Body of pancreas (tissue), 4 donors: ENCODE results near the gene ATG101.

Experiments used
- POLR2A ChIP-seq, 3 donors: fragments of 450-650 bp; IDR thresholded peaks; one replicate each; pipeline ENCODE4 v1.6.1; 2016; ENCODE audit warnings: antibody characterized with exemption in 3 of 3, mild to moderate bottlenecking in 2 of 3
- TF ChIP-seq, protein P1 (sequence below), 7 experiments: fragments of 450-650 bp in 4 of 7; fragments of 200-600 bp in 3 of 7; sonication (generic) in 3 of 7; IDR thresholded peaks; one replicate each; pipeline ENCODE4 v1.5.1; 2016 to 2019; ENCODE audit warnings: antibody characterized with exemption in 7 of 7

DNA sequence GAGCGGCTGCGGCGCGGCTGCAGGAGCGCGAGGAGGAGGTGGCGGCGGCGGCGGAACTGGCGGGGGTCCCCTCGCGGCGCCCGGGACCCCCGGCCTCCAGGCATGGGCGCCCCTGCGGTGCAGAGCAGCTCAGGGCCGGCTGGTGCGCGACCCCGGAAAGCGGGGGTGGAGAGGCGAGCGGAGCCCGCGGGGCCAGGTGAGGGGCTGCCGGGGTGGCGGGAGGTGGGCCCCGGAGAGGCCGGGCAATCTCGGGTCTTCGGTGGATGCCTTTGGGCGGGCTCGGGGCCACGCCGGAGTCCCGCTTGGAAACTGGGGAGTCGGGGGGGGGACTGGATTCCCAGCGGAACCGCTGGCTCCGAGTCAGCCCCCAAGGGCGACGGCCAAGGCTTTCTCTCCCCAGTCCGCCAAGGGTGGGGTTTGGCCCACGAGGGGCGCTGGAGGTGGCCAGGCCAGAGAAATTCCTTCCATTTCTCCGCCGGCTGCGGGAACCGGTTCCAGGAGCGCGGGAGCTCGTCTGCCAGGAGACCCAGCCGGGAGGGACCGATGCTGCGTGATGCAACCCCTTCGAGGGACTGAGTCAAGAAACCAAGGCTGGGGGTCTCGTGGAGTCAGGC, 32.4 kb upstream of the ATG101 start:
- TF ChIP-seq, protein P1, sequence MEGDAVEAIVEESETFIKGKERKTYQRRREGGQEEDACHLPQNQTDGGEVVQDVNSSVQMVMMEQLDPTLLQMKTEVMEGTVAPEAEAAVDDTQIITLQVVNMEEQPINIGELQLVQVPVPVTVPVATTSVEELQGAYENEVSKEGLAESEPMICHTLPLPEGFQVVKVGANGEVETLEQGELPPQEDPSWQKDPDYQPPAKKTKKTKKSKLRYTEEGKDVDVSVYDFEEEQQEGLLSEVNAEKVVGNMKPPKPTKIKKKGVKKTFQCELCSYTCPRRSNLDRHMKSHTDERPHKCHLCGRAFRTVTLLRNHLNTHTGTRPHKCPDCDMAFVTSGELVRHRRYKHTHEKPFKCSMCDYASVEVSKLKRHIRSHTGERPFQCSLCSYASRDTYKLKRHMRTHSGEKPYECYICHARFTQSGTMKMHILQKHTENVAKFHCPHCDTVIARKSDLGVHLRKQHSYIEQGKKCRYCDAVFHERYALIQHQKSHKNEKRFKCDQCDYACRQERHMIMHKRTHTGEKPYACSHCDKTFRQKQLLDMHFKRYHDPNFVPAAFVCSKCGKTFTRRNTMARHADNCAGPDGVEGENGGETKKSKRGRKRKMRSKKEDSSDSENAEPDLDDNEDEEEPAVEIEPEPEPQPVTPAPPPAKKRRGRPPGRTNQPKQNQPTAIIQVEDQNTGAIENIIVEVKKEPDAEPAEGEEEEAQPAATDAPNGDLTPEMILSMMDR (IDR thresholded peaks at IDR 0.05), result peak in 2 of 7 experiments; percentile 16 to 23
- peak in 2 of 3 donors; percentile 29 to 34 for TF ChIP-seq POLR2A (IDR thresholded peaks at IDR 0.05)
